22Rv1 (cell line): ENCODE results near the gene SIGLEC1.

Experiments
- H3K27ac ChIP-seq: fragments of 450-650 bp; 2 replicates; pipeline ENCODE4 v1.5.1; 2017
- CTCF ChIP-seq: fragments of 450-650 bp; IDR thresholded peaks from 2 replicates; pipeline ENCODE4 v1.5.1; 2017; ENCODE audit warnings: mild to moderate bottlenecking
- ZFX ChIP-seq: fragments of 450-650 bp; IDR thresholded peaks from 2 replicates; pipeline ENCODE4 v1.6.1; 2017; ENCODE audit warnings: antibody characterized with exemption, borderline replicate concordance

Gene SIGLEC1

GRCh38 chr20:3755269-3755668 is 42.9 kb upstream of the SIGLEC1 start:
- no peak overlapping the region for H3K27ac ChIP-seq
- TF ChIP-seq CTCF (no peak), ZFX (no peak)

- TF ChIP-seq CTCF (no peak), ZFX (no peak)
- H3K27ac ChIP-seq, result no peak overlapping the region
Observed at GRCh38 chr20:3754276-3754630, 41.9 kb upstream of the SIGLEC1 start.

GRCh38 chr20:3753501-3754275 is 41.3 kb upstream of the SIGLEC1 start:
- TF ChIP-seq CTCF (no peak), ZFX (no peak)
- H3K27ac ChIP-seq, result no peak overlapping the region

GRCh38 chr20:3753098-3753497 is 40.7 kb upstream of the SIGLEC1 start:
- no peak overlapping the region for H3K27ac ChIP-seq

GRCh38 chr20:3752386-3752759 is 40.0 kb upstream of the SIGLEC1 start:
- TF ChIP-seq CTCF, result no peak
- TF ChIP-seq ZFX, result no peak
- no peak overlapping the region for H3K27ac ChIP-seq

More at GRCh38 chr20:3753098-3753497, 40.7 kb upstream of the SIGLEC1 start:
- peak; percentile 88 for TF ChIP-seq CTCF
- no peak for TF ChIP-seq ZFX

- no peak for TF ChIP-seq ZFX
- no peak overlapping the region for H3K27ac ChIP-seq
Observed at GRCh38 chr20:3751675-3752385, 39.4 kb upstream of the SIGLEC1 start.

GRCh38 chr20:3751305-3751674 is 38.9 kb upstream of the SIGLEC1 start:
- no peak for TF ChIP-seq ZFX
- no peak for TF ChIP-seq CTCF
- no peak overlapping the region for H3K27ac ChIP-seq
